Upper lobe of left lung (tissue), 6 donors: ENCODE data around the gene IKBKG. TPM values are rescaled to one million over a fixed set of nuclear protein-coding genes. Genes with fewer than 3 reads are reported as not detected.

Experiments
- ATAC-seq, 2 donors: fragments of 200-7000 bp; cut with Tn5 transposase; one replicate each; pipeline ENCODE4 v1.9.1; 2022; ENCODE audit warnings: mild to moderate bottlenecking in 2 of 2, moderate library complexity in 2 of 2; ENCODE audit not compliant: low FRiP score in 2 of 2
- DNase-seq, 2 donors: peaks; one replicate each; pipeline ENCODE4 v3.0.0-alpha.2; 2019 to 2020
- H3K27ac ChIP-seq, 4 donors: fragments of 200-600 bp; sonication (generic); one replicate each; pipeline ENCODE4 v1.5.1; 2016 to 2019
- H3K27me3 ChIP-seq, 4 donors: fragments of 200-600 bp; sonication (generic); one replicate each; pipeline ENCODE4 v1.5.1; 2017 to 2019
- H3K36me3 ChIP-seq, 4 donors: fragments of 200-600 bp; sonication (generic); one replicate each; pipeline ENCODE4 v1.5.1; 2016 to 2019
- H3K4me1 ChIP-seq, 4 donors: fragments of 200-600 bp; sonication (generic); one replicate each; pipeline ENCODE4 v1.5.1; 2018 to 2019
- H3K4me3 ChIP-seq, 4 donors: fragments of 200-600 bp; sonication (generic); one replicate each; pipeline ENCODE4 v1.5.1; 2017 to 2019; ENCODE audit warnings: mild to moderate bottlenecking in 2 of 4, moderate library complexity in 1 of 4
- H3K9me3 ChIP-seq, 4 donors: fragments of 200-600 bp; sonication (generic); one replicate each; pipeline ENCODE4 v1.5.1; 2018 to 2019
- CTCF ChIP-seq, 6 experiments: fragments of 450-650 bp in 4 of 6; fragments of 200-600 bp in 2 of 6; sonication (generic) in 2 of 6; IDR thresholded peaks; one replicate each; pipeline ENCODE4 v1.5.1; 2016 to 2019; ENCODE audit warnings: antibody characterized with exemption in 6 of 6
- EP300 ChIP-seq, 4 donors: sonication (generic); formaldehyde crosslinking; IDR thresholded peaks; one replicate each; pipeline ENCODE4 v1.5.1; 2017; ENCODE audit warnings: antibody characterized with exemption in 4 of 4, control low read depth in 2 of 4
- POLR2A ChIP-seq, 4 donors: fragments of 450-650 bp; IDR thresholded peaks; one replicate each; pipeline ENCODE4 v1.5.1; 2016 to 2017; ENCODE audit warnings: antibody characterized with exemption in 4 of 4, mild to moderate bottlenecking in 2 of 4
- POLR2AphosphoS5 ChIP-seq, 2 donors: sonication (generic); formaldehyde crosslinking; IDR thresholded peaks; one replicate each; pipeline ENCODE4 v1.5.1; 2017; ENCODE audit warnings: antibody characterized with exemption in 2 of 2
- WGBS, 2 donors: methylation state at CpG; one replicate each; pipeline ENCODE4 v1.1.5; 2017 to 2018; 5-methylcytosine and 5-hydroxymethylcytosine counted together
- total RNA-seq, 6 donors: library from RNA; depleted of rRNA in 4 of 6; stranded (reverse); fragments of >200 nt in 4 of 6; gene quantifications; one replicate each; pipeline versions ENCODE4 v1.1.0 to v1.2.1, GENCODE V29; 2016 to 2021
- donor health status: DM: no; HTN: no; CAD: no; lungs with moderate emphysema.
- donor health status: DM: no; HTN: yes; CAD: no; lungs with severe emphysema.

The IKBKG gene
- total RNA-seq, 6 donors from 2014 or later = 11.1 to 46.3 (median 39.7) TPM

GRCh38 chrX:154596290-154596929, 49.0 kb downstream of the IKBKG start:
- no peaks in the 10 kb centered on the region for H3K27me3 ChIP-seq
- H3K4me3 ChIP-seq = no peak overlapping the region
- TF ChIP-seq POLR2A (IDR thresholded peaks at IDR 0.05) = no peak
- no peak for TF ChIP-seq EP300 (IDR thresholded peaks at IDR 0.05)
- TF ChIP-seq POLR2AphosphoS5 (IDR thresholded peaks at IDR 0.05) = no peak
- no peak for TF ChIP-seq CTCF (IDR thresholded peaks at IDR 0.05)
- 17% methylated on average over 3 of the region's 3 CpGs; no CpG with 5 or more reads in 1 of the 2 donors for WGBS, 2 donors
- no peaks in the 10 kb centered on the region for H3K4me1 ChIP-seq
- no peak overlapping the region for H3K27ac ChIP-seq
- H3K36me3 ChIP-seq = no peaks in the 10 kb centered on the region
- DNase-seq = no peak
- peak in 1 of 2 donors; percentile 56 for ATAC-seq
- H3K9me3 ChIP-seq = no peaks in the 10 kb centered on the region

- no peak for DNase-seq
- no peak overlapping the region for H3K27ac ChIP-seq
- TF ChIP-seq POLR2A (IDR thresholded peaks at IDR 0.05) (no peak), POLR2AphosphoS5 (IDR thresholded peaks at IDR 0.05) (no peak), CTCF (IDR thresholded peaks at IDR 0.05) (no peak)
- H3K4me1 ChIP-seq = no peaks in the 10 kb centered on the region
- ATAC-seq = no peak
- H3K4me3 ChIP-seq = no peak overlapping the region
- H3K27me3 ChIP-seq = no peaks in the 10 kb centered on the region
- H3K36me3 ChIP-seq = no peaks in the 10 kb centered on the region
- no peaks in the 10 kb centered on the region for H3K9me3 ChIP-seq
- WGBS, 2 donors = 88% methylated on average over 12 of the region's 12 CpGs; no CpG with 5 or more reads in 1 of the 2 donors
Observed at GRCh38 chrX:154597221-154597620, 49.8 kb downstream of the IKBKG start.

- Histone ChIP-seq H3K27me3 (no peaks in the 10 kb centered on the region), H3K9me3 (no peaks in the 10 kb centered on the region), H3K4me1 (no peaks in the 10 kb centered on the region), H3K4me3 (no peak overlapping the region), H3K27ac (no peak overlapping the region), H3K36me3 (no peaks in the 10 kb centered on the region)
- TF ChIP-seq EP300 (IDR thresholded peaks at IDR 0.05) = no peak
- TF ChIP-seq CTCF (IDR thresholded peaks at IDR 0.05) = no peak
- no peak for TF ChIP-seq POLR2A (IDR thresholded peaks at IDR 0.05)
- no peak for TF ChIP-seq POLR2AphosphoS5 (IDR thresholded peaks at IDR 0.05)
- no peak for DNase-seq
- ATAC-seq = no peak
- 87 to 96% methylated on average over 8 of the region's 8 CpGs for WGBS, 2 donors
Observed at GRCh38 chrX:154598656-154599055, 51.2 kb downstream of the IKBKG start.

- H3K9me3 ChIP-seq = no peaks in the 10 kb centered on the region
- TF ChIP-seq EP300 (IDR thresholded peaks at IDR 0.05) (no peak), POLR2AphosphoS5 (IDR thresholded peaks at IDR 0.05) (no peak), CTCF (IDR thresholded peaks at IDR 0.05) (no peak), POLR2A (IDR thresholded peaks at IDR 0.05) (no peak)
Observed at GRCh38 chrX:154599531-154599930, 52.1 kb downstream of the IKBKG start.

More at GRCh38 chrX:154599531-154599930, 52.1 kb downstream of the IKBKG start:
- ATAC-seq (no peak), DNase-seq (peak in 1 of 2 donors; percentile 32)
- H3K27ac ChIP-seq = no peak overlapping the region
- no peaks in the 10 kb centered on the region for H3K27me3 ChIP-seq
- H3K36me3 ChIP-seq = no peaks in the 10 kb centered on the region
- 95 to 100% methylated on average over 9 to 14 of the region's 14 CpGs for WGBS, 2 donors
- no peaks in the 10 kb centered on the region for H3K4me1 ChIP-seq
- H3K4me3 ChIP-seq = no peak overlapping the region
